ENCODE data around the gene CARD9.
A peak's percentile ranks its signal among the peaks of the same experiment; 100 is the strongest.

The CARD9 gene

GRCh38 chr9:136400038-136400834 lies 26.8 kb upstream of the CARD9 start, which contains the start of gene SNAPC4:
Gene SNAPC4 (minus strand): TSS chr9:136400170. CDS start chr9:136398428, 1,742 bp downstream.
- TF ChIP-seq CTCF (IDR thresholded peaks at IDR 0.05; ENCODE audit: low read depth, low read length): peak; percentile 73
- H3K4me3 ChIP-seq (ENCODE audit: low read depth, low read length): peak within 1 kb of the TSS; percentile 83

GRCh38 chr9:136399176-136400037 lies 25.9 kb upstream of the CARD9 start:
- H3K4me3 ChIP-seq (ENCODE audit: low read depth, low read length): peak overlapping the region; percentile 83
- TF ChIP-seq CTCF (IDR thresholded peaks at IDR 0.05; ENCODE audit: low read depth, low read length): no peak

- H3K4me3 ChIP-seq (ENCODE audit: low read depth, low read length): no peak overlapping the region; the same call in 1 of the 2 replicates
- TF ChIP-seq CTCF (IDR thresholded peaks at IDR 0.05; ENCODE audit: low read depth, low read length): no peak
Measured at GRCh38 chr9:136398286-136398685, 24.8 kb upstream of the CARD9 start.

GRCh38 chr9:136397643-136398042 lies 24.2 kb upstream of the CARD9 start:
- no peak overlapping the region for H3K4me3 ChIP-seq (ENCODE audit: low read depth, low read length)
- TF ChIP-seq CTCF (IDR thresholded peaks at IDR 0.05; ENCODE audit: low read depth, low read length): no peak

GRCh38 chr9:136396219-136396515 lies 22.7 kb upstream of the CARD9 start:
- no peak overlapping the region for H3K4me3 ChIP-seq (ENCODE audit: low read depth, low read length)
- TF ChIP-seq CTCF (IDR thresholded peaks at IDR 0.05; ENCODE audit: low read depth, low read length): no peak

GRCh38 chr9:136395345-136396218 lies 22.1 kb upstream of the CARD9 start:
- no peak for TF ChIP-seq CTCF (IDR thresholded peaks at IDR 0.05; ENCODE audit: low read depth, low read length)
- H3K4me3 ChIP-seq (ENCODE audit: low read depth, low read length): no peak overlapping the region

All from WI38 (cell line).